ENCODE measurements around the gene SMIM21. TPM values are rescaled to one million over a fixed set of nuclear protein-coding genes. Genes with fewer than 3 reads are reported as not detected.

The SMIM21 gene
- total RNA-seq, 6 donors from 2014 or later = not detected

DNA sequence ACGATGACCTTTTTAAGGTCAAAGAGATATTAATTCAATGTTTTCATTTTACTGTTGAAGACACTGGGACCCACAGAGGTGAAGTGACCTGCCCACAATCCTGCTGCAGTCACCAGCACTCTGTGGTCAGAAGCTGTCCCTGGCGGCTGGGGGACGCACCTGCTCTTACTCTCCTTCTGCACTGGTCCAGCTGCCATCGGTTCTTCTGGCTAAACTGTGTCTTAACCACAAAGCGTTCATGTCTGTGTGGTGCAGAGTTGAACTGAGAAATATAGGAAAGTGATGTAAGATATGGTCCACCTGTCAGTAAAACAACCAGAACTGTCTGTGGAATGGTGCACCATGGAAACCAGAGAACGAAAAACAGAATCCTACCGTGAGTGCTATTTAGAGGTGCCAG lies 44.9 kb upstream of the SMIM21 start:
- Histone ChIP-seq H3K36me3 (no peaks in the 10 kb centered on the region), H3K9me3 (no peaks in the 10 kb centered on the region), H3K27ac (no peak overlapping the region), H3K4me1 (no peaks in the 10 kb centered on the region), H3K4me3 (no peak overlapping the region), H3K27me3 (no peaks in the 10 kb centered on the region)
- ATAC-seq (ENCODE audit: low FRiP score in 2 of 2) (no peak), DNase-seq (no peak)
- TF ChIP-seq, protein P1, sequence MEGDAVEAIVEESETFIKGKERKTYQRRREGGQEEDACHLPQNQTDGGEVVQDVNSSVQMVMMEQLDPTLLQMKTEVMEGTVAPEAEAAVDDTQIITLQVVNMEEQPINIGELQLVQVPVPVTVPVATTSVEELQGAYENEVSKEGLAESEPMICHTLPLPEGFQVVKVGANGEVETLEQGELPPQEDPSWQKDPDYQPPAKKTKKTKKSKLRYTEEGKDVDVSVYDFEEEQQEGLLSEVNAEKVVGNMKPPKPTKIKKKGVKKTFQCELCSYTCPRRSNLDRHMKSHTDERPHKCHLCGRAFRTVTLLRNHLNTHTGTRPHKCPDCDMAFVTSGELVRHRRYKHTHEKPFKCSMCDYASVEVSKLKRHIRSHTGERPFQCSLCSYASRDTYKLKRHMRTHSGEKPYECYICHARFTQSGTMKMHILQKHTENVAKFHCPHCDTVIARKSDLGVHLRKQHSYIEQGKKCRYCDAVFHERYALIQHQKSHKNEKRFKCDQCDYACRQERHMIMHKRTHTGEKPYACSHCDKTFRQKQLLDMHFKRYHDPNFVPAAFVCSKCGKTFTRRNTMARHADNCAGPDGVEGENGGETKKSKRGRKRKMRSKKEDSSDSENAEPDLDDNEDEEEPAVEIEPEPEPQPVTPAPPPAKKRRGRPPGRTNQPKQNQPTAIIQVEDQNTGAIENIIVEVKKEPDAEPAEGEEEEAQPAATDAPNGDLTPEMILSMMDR (IDR thresholded peaks at IDR 0.05) = no peak
- TF ChIP-seq POLR2A (IDR thresholded peaks at IDR 0.05) (no peak), POLR2AphosphoS5 (IDR thresholded peaks at IDR 0.05) (no peak), EP300 (IDR thresholded peaks at IDR 0.05) (no peak)
- 71 to 82% methylated on average over 7 of the region's 7 CpGs for WGBS, 2 donors

DNA sequence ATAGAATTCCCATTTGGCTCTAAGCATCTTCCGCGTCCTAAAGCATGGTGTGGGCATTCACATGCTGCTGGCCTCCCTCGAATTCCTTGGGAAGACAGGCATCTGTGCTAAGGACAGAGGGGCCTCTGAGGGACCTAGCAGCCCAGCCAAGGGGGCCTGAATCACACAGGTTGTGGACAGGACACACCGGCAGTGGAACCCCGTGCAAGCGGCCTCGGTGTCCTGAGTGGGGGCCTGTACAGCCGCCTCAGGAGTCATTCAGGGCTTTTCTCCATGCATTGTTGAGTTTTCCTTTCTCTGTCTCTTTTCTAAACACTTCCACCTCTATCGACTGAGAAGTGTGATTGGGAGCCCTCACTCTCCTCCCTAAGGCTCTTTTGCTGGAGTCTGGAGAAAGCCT lies 44.3 kb upstream of the SMIM21 start:
- no peaks in the 10 kb centered on the region for H3K27me3 ChIP-seq
- no peak overlapping the region for H3K4me3 ChIP-seq
- TF ChIP-seq POLR2AphosphoS5 (IDR thresholded peaks at IDR 0.05) (no peak), EP300 (IDR thresholded peaks at IDR 0.05) (no peak), POLR2A (IDR thresholded peaks at IDR 0.05) (no peak)
- TF ChIP-seq, protein P1 (IDR thresholded peaks at IDR 0.05) = no peak
- ATAC-seq (ENCODE audit: low FRiP score in 2 of 2) (no peak), DNase-seq (peak in 1 of 2 donors; percentile 64)
- H3K4me1 ChIP-seq = no peaks in the 10 kb centered on the region
- no peaks in the 10 kb centered on the region for H3K9me3 ChIP-seq
- 88 to 92% methylated on average over 9 of the region's 9 CpGs for WGBS, 2 donors
- H3K27ac ChIP-seq = no peak overlapping the region
- H3K36me3 ChIP-seq = no peaks in the 10 kb centered on the region

DNA sequence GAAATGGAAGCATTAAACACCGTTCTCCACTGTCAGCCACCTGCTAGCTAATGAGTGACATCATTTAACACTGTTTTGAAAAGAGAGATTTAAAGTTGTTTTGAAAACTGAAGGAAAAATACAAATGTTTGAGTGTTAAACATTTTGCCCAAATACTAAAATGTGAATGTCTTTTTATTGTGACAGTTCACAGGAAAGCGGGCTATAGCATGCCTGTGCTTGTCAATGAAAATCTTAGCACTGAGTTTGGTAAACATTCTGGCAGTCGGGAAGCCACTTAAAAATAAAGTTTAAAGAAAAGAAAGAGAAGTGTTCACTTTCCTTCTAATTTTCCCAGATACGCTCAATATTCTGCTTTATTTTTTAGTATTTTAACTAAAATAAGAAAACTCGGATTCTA lies 40.3 kb upstream of the SMIM21 start:
- DNase-seq = no peak
- 80 to 85% methylated on average over 5 of the region's 5 CpGs for WGBS, 2 donors
- ATAC-seq (ENCODE audit: low FRiP score in 2 of 2) = no peak
- no peaks in the 10 kb centered on the region for H3K9me3 ChIP-seq
- H3K27ac ChIP-seq = no peak overlapping the region
- no peak overlapping the region for H3K4me3 ChIP-seq
- TF ChIP-seq EP300 (IDR thresholded peaks at IDR 0.05) = no peak
- no peak for TF ChIP-seq POLR2A (IDR thresholded peaks at IDR 0.05)
- TF ChIP-seq, protein P1 (IDR thresholded peaks at IDR 0.05) = no peak
- TF ChIP-seq POLR2AphosphoS5 (IDR thresholded peaks at IDR 0.05) = no peak
- no peaks in the 10 kb centered on the region for H3K4me1 ChIP-seq
- H3K27me3 ChIP-seq = no peaks in the 10 kb centered on the region
- no peaks in the 10 kb centered on the region for H3K36me3 ChIP-seq

DNA sequence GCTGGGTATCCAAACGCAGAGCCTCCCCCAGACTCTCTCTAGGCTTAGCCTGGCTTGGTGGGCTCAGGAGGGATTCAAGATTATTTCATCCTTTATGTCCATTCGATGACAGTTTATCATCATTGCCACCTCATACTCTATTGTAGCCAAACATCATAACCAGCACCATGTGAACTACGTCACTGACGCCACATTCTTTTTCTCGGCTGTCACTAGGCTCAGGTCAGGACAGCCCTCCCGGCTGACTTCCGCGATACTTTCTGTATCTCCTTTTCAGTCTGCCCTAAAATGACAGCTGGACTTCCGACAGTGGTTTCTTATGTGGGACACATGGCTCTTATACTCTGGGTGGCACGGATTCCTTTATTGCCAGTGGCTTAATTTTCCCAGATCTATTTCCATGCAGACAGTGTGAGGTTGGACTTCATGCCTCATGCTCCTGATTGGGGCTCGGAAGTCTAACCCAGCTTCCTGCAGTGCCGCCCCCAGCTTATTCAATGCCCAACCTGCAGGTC lies 39.8 kb upstream of the SMIM21 start:
- TF ChIP-seq EP300 (IDR thresholded peaks at IDR 0.05) (no peak), POLR2AphosphoS5 (IDR thresholded peaks at IDR 0.05) (no peak), POLR2A (IDR thresholded peaks at IDR 0.05) (no peak)
- TF ChIP-seq, protein P1 (IDR thresholded peaks at IDR 0.05) = no peak
- no peaks in the 10 kb centered on the region for H3K36me3 ChIP-seq
- H3K4me1 ChIP-seq = no peaks in the 10 kb centered on the region
- H3K27ac ChIP-seq = no peak overlapping the region
- H3K9me3 ChIP-seq = no peaks in the 10 kb centered on the region
- ATAC-seq (ENCODE audit: low FRiP score in 2 of 2) (no peak), DNase-seq (no peak)
- H3K4me3 ChIP-seq = no peak overlapping the region
- H3K27me3 ChIP-seq = no peaks in the 10 kb centered on the region
- WGBS, 2 donors = 78 to 86% methylated on average over 12 of the region's 12 CpGs

DNA sequence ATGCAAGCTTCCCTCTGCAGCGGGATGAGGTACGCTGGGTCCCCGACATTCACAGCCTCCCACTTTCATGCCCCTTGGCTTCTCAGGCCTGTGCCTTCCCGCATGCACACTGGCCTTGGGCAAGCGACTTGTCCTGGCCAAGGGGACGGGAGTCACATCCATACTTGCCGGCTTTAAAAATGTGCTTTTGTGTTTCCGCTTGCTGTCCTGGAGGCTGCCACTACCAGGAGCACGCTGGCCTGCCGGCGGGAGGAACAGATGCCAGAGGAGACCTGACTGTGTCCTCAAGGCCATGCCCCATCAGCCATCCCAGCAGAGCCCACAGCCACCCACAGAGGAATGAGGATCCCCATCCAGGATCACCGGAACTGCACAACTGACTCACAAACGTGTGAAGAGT lies 36.9 kb upstream of the SMIM21 start:
- TF ChIP-seq POLR2A (IDR thresholded peaks at IDR 0.05) = no peak
- TF ChIP-seq, protein P1 (IDR thresholded peaks at IDR 0.05) = no peak
- no peak for TF ChIP-seq POLR2AphosphoS5 (IDR thresholded peaks at IDR 0.05)
- TF ChIP-seq EP300 (IDR thresholded peaks at IDR 0.05) = no peak
- WGBS, 2 donors = 94 to 97% methylated on average over 11 to 13 of the region's 13 CpGs
- Histone ChIP-seq H3K4me3 (no peak overlapping the region), H3K36me3 (no peaks in the 10 kb centered on the region), H3K27me3 (no peaks in the 10 kb centered on the region), H3K27ac (no peak overlapping the region), H3K4me1 (no peaks in the 10 kb centered on the region), H3K9me3 (no peaks in the 10 kb centered on the region)
- DNase-seq = peak in 1 of 2 donors; percentile 70
- no peak for ATAC-seq (ENCODE audit: low FRiP score in 2 of 2)

Measured in upper lobe of left lung (tissue), 6 donors.